AG09309 (cell line): ENCODE data around the gene GRAMD1A.
"Not testable (repeated sequence)": the region's sequence is repeated elsewhere in the genome, so short reads cannot be mapped to it uniquely, and the experiment has no call there.

Experiments
- DNase-seq: peaks from one replicate; pipeline ENCODE4 v3.0.0-alpha.2; 2010; ENCODE audit warnings: low read depth
- H3K4me3 ChIP-seq: 2 replicates; pipeline ENCODE4 v1.5.1; 2011; ENCODE audit warnings: mild to moderate bottlenecking, low read depth, low read length, moderate library complexity; ENCODE audit not compliant: control insufficient read depth
- CTCF ChIP-seq: IDR thresholded peaks from 2 replicates; pipeline ENCODE4 v1.5.1; 2011; ENCODE audit warnings: mild to moderate bottlenecking, low read depth, low read length, inconsistent platforms; ENCODE audit not compliant: insufficient read depth, control insufficient read depth; ENCODE audit errors: missing control alignments

GRAMD1A gene

GRCh38 chr19:34969721-34970120 lies 30.4 kb upstream of the GRAMD1A start:
- no peak overlapping the region for H3K4me3 ChIP-seq
- TF ChIP-seq CTCF, result no peak
- DNase-seq, result no peak

GRCh38 chr19:34970185-34970780 lies 29.8 kb upstream of the GRAMD1A start:
- DNase-seq, H3K4me3 ChIP-seq: not testable (repeated sequence)

- no peak for DNase-seq
- no peak for TF ChIP-seq CTCF
Measured at GRCh38 chr19:34972163-34972705, 27.9 kb upstream of the GRAMD1A start.

GRCh38 chr19:34974646-34975045 lies 25.5 kb upstream of the GRAMD1A start:
- TF ChIP-seq CTCF, result no peak
- H3K4me3 ChIP-seq, result no peak overlapping the region
- DNase-seq, result no peak

More at GRCh38 chr19:34972163-34972705, 27.9 kb upstream of the GRAMD1A start:
- no peak overlapping the region for H3K4me3 ChIP-seq

GRCh38 chr19:34975056-34975455 lies 25.1 kb upstream of the GRAMD1A start:
- no peak for TF ChIP-seq CTCF
- no peak overlapping the region for H3K4me3 ChIP-seq
- DNase-seq, result no peak

GRCh38 chr19:34976611-34977010 lies 23.5 kb upstream of the GRAMD1A start:
- TF ChIP-seq CTCF, result no peak
- no peak for DNase-seq

GRCh38 chr19:34979819-34980640 lies 20.1 kb upstream of the GRAMD1A start:
- no peak for TF ChIP-seq CTCF
- H3K4me3 ChIP-seq, result no peak overlapping the region
- no peak for DNase-seq

More at GRCh38 chr19:34976611-34977010, 23.5 kb upstream of the GRAMD1A start:
- H3K4me3 ChIP-seq, result no peak overlapping the region
